AG09309 (cell line): ENCODE results near the gene ITGB7.
"Not testable (repeated sequence)": the region's sequence is repeated elsewhere in the genome, so short reads cannot be mapped to it uniquely, and the experiment has no call there.

ENCODE experiments used
- DNase-seq: peaks from one replicate; pipeline ENCODE4 v3.0.0-alpha.2; 2010; ENCODE audit warnings: low read depth
- H3K4me3 ChIP-seq: 2 replicates; pipeline ENCODE4 v1.5.1; 2011; ENCODE audit warnings: mild to moderate bottlenecking, low read depth, low read length, moderate library complexity; ENCODE audit not compliant: control insufficient read depth
- TF ChIP-seq, protein P1 (sequence below): IDR thresholded peaks from 2 replicates; pipeline ENCODE4 v1.5.1; 2011; ENCODE audit warnings: mild to moderate bottlenecking, low read depth, low read length, inconsistent platforms; ENCODE audit not compliant: insufficient read depth, control insufficient read depth; ENCODE audit errors: missing control alignments

The ITGB7 gene

GRCh38 chr12:53211476-53212381 is 4.7 kb upstream of the ITGB7 start:
- no peak overlapping the region for H3K4me3 ChIP-seq
- no peak for DNase-seq
- TF ChIP-seq, protein P1, sequence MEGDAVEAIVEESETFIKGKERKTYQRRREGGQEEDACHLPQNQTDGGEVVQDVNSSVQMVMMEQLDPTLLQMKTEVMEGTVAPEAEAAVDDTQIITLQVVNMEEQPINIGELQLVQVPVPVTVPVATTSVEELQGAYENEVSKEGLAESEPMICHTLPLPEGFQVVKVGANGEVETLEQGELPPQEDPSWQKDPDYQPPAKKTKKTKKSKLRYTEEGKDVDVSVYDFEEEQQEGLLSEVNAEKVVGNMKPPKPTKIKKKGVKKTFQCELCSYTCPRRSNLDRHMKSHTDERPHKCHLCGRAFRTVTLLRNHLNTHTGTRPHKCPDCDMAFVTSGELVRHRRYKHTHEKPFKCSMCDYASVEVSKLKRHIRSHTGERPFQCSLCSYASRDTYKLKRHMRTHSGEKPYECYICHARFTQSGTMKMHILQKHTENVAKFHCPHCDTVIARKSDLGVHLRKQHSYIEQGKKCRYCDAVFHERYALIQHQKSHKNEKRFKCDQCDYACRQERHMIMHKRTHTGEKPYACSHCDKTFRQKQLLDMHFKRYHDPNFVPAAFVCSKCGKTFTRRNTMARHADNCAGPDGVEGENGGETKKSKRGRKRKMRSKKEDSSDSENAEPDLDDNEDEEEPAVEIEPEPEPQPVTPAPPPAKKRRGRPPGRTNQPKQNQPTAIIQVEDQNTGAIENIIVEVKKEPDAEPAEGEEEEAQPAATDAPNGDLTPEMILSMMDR, result peak; percentile 32

- H3K4me3 ChIP-seq, result no peak overlapping the region
These were observed 3.8 kb upstream of the ITGB7 start for GRCh38 chr12:53210843-53211242.

DNA sequence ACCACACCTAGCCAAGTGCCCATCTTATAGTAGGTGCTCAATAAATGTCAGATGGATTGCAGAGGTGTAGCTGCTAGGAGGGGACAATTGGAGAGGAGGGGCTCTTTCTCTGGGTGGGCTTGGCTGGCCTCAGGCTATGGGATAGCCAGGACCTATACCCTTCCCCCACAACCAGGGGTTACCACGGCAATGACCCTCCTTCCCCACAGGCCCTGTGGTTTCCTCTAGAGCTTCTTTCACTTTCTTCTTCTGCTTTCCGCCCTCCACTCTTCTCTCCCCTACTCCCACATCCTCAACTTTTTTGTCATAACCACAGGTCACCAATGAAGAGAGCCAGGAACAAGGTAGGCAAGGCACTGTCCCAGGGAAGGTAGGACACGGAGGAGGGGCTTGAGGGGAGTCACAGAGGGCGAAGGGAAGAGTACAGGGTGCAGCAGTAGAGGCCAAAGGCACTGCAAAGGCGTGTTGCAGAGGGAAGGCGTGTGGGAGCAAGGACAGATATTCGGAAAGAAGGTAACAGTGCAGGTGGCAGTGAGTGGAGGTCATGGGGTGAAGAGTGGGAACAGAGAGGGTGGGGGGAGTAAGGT is 1.9 kb upstream of the ITGB7 start:
- no peak overlapping the region for H3K4me3 ChIP-seq
- TF ChIP-seq, protein P1, result no peak
- no peak for DNase-seq

More at GRCh38 chr12:53210843-53211242, 3.8 kb upstream of the ITGB7 start:
- TF ChIP-seq, protein P1, result no peak
- DNase-seq, result no peak

- TF ChIP-seq, protein P1, result no peak
- no peak overlapping the region for H3K4me3 ChIP-seq
- no peak for DNase-seq
These were observed 1.4 kb upstream of the ITGB7 start for GRCh38 chr12:53208435-53208834.

- no peak for DNase-seq
- TF ChIP-seq, protein P1, result no peak
- no peak overlapping the region for H3K4me3 ChIP-seq
These were observed 1.2 kb downstream of the ITGB7 start for GRCh38 chr12:53205747-53206419.

- TF ChIP-seq, protein P1, result no peak
- DNase-seq, result no peak
- no peak overlapping the region for H3K4me3 ChIP-seq
These were observed 2.7 kb downstream of the ITGB7 start for GRCh38 chr12:53204351-53204750.

GRCh38 chr12:53202316-53202715 is 4.7 kb downstream of the ITGB7 start:
- not testable (repeated sequence) for DNase-seq, H3K4me3 ChIP-seq
